HG03060 (cell line): Measurements from ENCODE around the gene ENG.

Experiments used
- ATAC-seq: cut with Tn5 transposase; IDR thresholded peaks from one replicate; pipeline ENCODE4 v1.9.1; 2021; ENCODE audit warnings: low read depth, moderate number of reproducible peaks; ENCODE audit not compliant: unreplicated experiment

ENG gene

DNA sequence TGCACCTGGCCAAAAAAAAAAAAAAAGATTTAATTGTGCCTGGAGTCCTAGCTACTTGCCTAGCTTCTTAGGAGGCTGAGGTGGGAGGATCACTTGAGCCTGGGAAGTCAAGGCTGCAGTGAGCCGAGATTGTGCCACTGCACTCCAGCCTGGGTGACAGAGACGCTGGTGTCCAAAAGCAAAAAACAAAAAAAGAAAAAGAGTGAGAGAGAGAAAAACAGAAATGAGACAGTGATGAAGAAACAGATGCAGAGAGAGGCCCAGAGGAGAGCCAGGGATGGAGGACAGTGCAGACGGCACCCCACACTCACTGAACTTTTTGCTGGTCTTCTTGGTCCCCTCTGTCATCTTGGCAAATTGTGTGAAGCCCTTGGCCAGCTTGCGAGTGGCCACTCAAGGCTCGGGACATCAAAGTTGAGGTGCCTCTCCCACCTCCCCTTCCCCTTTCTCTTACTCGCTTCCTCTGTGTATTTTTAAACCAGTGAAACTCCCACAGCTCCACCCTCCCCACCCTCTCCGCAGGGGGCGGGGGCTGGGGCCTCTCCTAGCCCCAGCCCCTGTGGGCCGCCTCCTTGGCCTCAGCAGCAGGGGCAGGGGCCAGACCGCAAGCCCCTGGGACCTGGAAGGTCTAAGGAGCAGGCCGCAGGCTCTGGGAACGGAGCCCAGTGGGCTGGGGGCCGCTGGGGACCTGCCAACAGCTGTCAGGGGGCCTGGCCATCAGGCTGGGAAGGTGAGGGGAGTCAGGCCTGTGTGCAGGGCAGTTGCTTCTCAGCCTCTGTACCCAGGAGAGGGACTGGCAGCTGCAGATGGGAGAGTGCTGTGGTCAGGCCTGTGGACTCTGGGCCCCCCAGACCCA, 76.0 kb downstream of the ENG start, which contains the start of gene SH2D3C:
TSS of gene SH2D3C (minus strand) at position 387 of the 856 bp plus-strand sequence. CDS start at position 348, 39 bp downstream.
- no peak for ATAC-seq

DNA sequence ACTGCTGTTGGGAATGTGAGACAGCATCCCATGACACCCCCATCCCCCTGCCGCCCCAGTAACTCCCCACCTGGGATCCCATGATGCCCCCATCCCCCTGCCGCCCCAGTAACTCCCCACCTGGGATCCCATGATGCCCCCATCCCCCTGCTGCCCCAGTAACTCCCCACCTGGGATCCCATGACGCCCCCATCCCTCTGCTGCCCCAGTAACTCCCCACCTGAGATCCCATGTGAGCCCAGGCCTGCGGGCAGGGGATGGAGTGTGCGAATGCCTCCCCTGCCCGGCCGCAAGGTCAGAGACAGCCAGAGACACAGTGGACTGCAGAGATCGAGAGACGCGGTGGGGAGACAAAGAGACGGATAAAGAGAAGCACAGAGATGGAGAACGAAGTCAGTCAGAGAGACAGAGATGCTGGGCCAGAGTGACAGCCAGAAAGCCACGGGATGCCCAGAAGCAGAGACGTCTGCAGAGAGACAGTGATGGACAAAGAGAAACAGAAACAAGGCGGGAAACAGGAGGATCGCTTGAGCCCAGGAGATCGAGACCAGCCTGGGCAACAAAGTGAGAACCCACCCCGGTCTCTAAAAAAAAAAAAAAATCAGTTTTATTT, 77.0 kb downstream of the ENG start:
- no peak for ATAC-seq

DNA sequence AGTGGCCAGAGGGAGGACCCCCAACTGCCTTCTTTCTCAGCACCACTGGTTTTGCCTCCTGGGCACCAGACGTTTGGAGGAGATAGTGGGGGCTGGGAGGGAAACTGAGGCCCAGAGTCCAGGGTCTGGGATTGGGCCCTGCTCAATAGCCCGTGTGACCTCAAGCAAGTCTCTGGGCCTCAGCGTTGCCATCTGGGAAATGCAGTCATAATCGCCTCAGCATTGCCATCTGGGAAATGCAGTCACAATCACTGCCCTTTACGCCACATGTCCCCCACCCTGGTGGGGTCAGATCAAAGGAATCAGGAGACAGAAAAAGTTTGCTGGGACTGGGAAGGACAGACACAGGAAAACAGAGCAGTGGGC, 77.6 kb downstream of the ENG start:
- ATAC-seq: no peak

DNA sequence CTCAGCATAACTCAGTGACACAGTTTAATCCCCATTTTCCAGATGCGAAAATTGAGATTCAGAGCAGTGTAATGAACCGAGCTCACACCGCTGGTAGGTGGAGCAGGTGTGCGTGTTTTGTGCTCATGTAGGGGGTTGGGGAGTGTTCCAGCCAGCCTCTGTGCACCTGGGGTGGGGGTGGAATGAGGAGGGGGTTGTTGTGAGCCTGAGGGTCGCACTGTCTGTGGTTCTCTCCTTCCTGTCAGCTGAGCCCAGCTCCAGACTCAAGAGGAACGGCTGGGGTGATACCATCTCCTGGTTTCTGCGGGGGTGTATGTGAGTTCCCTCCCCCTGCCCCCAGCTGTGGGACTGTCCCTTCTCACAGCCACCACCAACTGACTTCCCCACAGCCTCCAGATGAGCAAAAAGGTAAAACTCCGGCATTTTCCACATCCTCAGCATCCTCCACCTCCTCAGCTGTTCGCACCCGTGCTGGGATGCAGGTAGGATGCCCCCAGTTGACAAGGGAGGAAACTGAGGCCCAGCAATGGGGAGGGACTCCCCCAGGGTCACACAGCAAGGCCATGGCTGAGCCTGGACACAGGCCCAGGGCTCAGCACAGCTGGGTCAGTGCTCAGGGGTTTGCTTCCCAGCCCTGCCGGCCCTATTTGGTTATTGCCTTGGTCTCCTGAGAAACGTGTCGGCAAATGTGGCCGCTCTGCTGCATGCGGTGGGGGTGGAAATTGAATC, 78.1 kb downstream of the ENG start:
- no peak for ATAC-seq

DNA sequence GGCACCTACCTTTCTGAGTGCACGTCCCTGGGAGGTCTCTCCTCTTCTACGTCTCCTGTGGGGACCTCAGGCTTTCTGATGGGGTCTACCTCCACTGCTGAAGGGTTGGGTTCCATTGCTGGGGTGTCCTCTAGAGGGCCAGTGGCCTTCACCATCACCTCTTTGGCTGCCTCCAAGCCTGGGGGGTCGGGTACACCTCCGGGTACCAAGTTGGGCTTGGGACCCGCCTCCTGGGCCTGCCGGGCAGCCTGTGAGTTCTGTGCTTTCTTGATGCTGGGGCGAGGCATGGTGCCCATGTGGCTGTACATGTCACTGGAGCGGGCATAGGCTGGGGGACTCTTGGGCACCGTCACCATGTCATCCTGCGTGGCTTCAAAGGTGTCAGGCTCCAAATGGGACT, 80.5 kb downstream of the ENG start:
- no peak for ATAC-seq

DNA sequence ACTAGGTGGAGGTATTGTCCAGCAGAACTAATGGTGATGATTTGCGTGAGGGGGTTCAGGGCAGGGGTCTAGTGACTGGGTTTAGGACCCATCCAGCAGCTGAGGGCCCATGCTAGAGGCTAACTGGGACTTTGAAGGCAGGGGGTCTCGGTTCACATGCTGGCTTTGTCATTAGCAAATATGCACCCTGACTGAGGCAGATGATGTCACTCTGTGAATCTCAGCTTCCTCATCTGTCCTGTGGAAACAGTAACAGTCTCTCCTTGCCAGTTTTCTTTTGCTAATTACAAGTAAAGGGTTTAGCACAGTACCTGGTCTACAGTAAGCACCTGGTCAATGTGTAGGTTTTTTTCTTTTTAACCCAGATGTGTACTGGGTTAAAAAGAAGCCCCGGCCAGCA, 81.2 kb downstream of the ENG start:
- no peak for ATAC-seq

DNA sequence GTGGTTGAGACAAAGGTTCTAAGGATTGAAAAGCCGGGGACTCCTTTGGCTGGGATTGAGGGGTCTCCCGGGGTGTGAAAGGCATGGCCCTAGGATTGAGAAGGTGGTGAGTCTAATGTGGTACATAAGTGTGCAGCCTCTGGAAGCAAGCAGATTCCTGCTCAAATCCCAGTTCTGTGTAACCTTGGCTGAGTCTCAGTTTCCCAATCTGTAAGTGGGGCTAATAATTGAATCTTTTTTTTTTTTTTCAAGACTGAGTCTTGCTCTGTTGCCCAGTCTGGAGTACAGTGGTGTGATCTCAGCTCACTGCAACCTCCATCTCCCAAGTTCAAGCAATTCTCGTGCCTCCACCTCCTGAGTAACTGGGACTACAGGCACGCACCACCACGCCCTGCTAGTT, 81.9 kb downstream of the ENG start:
- no peak for ATAC-seq

DNA sequence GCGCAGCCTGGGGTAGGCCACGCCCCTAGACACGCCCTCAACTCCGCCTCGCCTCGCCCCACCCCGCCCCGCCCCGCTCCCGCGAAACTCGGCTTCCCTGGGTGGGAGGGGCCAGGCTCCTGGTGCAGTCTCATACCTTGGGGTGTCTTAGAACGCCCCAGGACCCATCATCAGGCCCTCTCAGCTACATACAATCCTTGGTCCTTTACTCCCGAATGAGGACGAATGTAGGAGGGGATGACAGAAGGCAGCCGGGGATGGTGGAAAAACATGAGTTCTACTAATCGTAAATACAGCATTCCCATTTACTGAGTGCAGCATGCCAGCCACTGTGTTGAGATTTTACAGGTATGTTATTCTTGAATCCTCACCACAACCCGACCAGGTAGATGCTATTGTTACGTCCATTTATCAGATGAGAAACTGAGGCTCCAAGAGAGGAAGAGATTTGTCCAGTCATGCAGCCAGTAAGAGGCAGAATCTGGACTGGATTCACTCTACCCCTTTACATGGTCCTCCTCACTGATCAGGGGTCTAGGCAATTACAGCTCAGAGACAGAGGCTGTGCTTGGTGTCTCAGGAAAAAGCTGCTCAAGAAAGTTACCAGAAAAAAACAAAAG, 82.8 kb downstream of the ENG start:
- no peak for ATAC-seq

DNA sequence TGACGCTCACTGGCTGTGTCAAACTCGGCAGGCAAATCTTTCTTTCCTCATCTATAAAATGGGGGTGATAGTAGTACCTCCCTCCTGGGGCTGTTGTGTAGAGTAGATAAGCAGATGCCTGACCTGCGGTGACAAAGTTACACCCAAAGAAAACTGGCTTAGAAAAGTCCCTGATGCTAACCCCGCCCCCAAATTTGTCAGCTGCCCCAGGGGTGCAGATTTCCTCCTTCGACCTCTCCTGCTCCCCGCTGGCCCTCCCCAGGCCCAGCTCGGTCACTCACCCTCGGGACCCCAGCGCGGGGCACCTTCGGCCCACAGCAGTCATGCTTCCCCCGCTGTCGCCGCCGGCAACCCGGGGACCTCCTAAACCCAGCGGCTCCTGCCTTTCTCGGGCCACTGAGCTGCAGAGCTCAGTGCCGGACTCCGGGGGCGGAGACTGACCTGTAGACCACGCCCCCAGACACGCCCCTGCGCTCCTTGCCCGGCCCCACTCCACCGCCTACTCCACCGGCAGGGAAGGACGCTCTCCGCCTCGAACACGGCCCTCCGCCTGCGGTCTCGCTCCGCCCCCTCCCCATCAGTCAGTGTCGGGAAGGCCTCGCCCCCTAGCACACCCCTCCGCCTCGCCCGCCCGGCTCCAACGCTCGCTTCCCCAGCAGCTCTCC, 83.4 kb downstream of the ENG start:
- peak; percentile 57 for ATAC-seq

DNA sequence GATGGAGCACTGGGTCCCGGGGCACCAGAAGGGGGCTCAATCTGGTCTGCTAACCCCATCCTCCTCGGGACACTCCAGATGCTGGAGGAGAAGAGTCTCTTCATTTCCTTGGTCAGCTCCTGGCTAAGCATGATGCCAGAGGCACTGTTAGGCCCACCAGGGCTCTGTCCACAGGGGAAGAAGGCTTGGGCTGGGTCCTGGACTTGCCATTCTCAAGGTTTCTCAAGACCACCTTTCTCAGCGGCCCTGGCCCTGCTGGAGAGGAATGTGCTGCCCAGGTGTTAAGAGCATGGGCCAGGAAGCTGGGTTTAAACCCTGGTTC, 83.9 kb downstream of the ENG start:
- no peak for ATAC-seq

DNA sequence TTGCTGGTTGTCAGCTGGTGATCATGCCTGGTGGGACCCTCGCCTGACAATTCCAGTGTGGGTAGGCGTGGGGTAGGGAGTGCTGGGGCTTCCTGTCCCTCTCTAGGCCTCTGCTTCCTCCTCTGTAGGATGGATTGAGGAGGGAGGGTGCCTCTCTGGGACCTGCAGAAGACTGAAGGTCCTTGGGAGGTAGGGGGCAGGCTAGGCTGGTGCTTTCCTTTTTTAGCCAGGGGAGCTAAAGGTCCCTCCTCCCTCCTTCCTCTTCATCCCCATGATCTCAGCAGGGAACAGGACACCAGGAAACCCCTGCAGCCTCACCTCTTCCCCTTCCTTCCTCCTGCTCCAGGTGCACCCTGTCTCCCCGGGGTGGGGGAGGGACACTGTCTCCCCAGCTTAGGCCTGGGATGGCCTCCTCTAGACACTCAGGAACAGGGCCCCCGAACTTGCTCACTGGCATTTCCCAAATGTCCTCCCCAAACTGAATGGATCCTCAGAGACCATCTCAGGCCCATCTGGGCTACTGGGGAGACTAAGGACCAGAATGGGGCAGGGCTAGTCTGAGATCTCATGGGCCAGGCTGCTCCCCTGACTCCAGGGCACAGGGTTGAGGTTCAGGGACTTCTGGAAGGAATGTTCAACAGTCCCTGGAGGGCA, 84.4 kb downstream of the ENG start:
- ATAC-seq: no peak

DNA sequence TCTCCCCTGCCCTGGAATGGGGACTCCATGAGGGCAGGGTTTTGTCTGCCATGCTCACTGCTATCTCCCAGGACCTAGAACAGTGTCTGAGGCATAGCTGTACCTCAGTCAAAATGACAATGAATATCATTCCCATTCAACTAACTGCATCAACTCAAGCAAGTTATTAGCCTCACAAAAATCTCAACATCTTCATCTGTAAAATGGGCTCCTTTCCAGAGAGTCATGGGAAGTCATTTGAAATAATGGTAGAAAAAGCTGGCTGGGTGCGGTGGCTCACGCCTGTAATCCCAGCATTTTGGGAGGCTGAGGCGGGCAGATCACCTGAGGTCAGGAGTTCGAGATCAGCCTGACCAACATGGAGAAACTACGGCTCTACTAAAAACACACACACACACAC, 85.4 kb downstream of the ENG start:
- ATAC-seq: no peak

DNA sequence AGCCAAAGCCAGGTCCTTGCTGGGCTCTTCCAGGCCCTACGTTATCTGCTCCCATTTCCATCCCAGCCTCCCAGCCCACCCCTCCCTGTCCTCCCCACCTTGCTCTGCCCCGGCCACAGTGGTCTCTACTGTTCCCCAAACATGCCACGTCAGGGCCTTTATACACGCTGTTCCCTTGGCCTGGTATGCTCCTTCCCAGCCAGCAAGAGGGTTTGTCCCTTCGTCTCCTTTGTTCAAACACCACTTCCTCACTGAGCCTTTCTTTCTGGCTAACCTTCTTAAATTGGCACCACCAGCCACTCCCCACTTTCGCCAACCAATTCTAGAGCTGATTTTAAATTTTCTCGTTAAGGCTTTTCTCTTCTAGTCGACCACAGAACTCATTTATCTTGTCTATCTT, 85.8 kb downstream of the ENG start:
- ATAC-seq: no peak

DNA sequence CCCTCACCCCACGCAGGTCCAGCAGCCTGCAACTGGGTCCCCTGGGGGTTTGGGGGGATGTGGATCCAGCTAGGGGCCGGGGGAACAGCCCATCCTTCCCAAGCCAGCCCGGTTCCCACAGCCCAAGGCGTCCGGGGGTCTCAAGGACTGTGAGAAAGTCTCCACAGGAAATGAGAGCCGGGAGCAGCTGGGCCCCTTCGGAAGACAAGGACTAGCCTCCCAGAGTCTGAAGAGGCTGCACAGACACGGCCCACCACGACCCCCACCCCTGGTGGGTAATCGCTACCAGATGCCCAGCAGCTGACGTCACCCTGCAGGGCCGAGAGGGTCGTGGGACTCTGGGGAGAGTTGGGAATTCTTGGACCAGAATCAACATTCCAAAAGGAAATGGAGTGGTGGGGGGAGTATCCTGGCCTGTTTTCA, 86.5 kb downstream of the ENG start:
- ATAC-seq: no peak

DNA sequence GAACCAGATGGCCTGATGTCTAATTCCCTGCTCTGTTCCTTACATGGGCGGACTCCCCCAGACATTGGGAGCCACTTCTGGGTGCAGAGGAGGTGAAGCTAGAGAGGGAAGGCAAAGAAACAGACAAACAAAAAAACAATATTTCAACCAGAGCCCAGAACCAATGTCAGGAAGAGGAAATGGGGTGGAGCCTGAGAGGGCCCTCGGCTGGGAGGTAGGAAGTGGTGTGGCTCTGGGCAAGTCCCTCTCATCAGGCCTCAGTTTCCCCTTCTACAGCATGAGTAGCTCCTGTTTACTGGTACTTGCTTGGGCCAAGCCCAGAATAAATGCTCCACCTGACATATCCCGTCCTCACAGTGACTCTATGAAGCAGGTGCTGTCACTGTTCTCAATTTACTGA, 87.0 kb downstream of the ENG start:
- no peak for ATAC-seq

DNA sequence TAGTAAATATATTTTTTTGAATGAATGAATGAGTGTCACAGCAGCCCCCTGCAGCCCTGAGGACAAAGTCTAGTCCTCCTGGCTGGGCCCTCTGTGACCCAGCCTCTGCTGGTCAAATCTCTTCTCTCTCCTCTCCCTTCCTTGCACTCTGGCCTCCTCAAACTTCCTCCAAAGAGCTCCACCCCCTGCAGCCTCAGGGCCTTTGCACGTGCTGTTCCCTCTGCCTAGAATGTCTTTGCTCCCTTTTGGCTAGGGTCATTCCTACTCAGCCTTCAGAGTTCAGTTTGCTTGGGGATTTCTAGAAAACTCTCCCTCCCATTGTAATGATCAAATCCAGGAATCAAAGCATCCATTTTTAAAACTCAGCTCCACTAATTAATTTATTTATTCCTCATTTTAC, 89.0 kb downstream of the ENG start:
- no peak for ATAC-seq
